ENCODE results near the gene CACNA1B. TPM values are rescaled to one million over a fixed set of nuclear protein-coding genes. Genes with fewer than 3 reads are reported as not detected.
"Not testable (repeated sequence)": the region's sequence is repeated elsewhere in the genome, so short reads cannot be mapped to it uniquely, and the experiment has no call there.

The CACNA1B gene
- total and polyA plus RNA-seq, 2 donors (not counting 1 experiment from before 2014, with no cell fraction given): 0.01 to 0.17 TPM

GRCh38 chr9:138132946-138133705 is 255.5 kb downstream of the CACNA1B start:
- not testable (repeated sequence) for H3K9me3 ChIP-seq (ENCODE audit: control insufficient read depth, insufficient read depth, low read depth, low read length); H3K4me3 ChIP-seq (replicated peaks in 1 of 4; ENCODE audit: control extremely low read depth in 1 of 4, insufficient read depth in 1 of 4, low read depth in 3 of 4, low read length in 4 of 4); H3K27ac ChIP-seq (ENCODE audit: insufficient read depth, low read length); H2AFZ ChIP-seq (ENCODE audit: low read length); H3K4me1 ChIP-seq (ENCODE audit: control insufficient read depth, extremely low read depth, insufficient read depth, low read length); H3K79me2 ChIP-seq (ENCODE audit: control insufficient read depth, insufficient read depth, low read length); H3K36me3 ChIP-seq (ENCODE audit: control insufficient read depth, insufficient read depth, low read length); H3K27me3 ChIP-seq (ENCODE audit: control insufficient read depth, insufficient read depth, low read length); DNase-seq (ENCODE audit: low read depth in 2 of 2); H3K4me2 ChIP-seq (ENCODE audit: extremely low read depth, insufficient read depth, low read length); H4K20me1 ChIP-seq (ENCODE audit: control insufficient read depth, extremely low read depth, insufficient read depth, low read length); H3K9ac ChIP-seq (ENCODE audit: insufficient read depth, low read length)

DNA sequence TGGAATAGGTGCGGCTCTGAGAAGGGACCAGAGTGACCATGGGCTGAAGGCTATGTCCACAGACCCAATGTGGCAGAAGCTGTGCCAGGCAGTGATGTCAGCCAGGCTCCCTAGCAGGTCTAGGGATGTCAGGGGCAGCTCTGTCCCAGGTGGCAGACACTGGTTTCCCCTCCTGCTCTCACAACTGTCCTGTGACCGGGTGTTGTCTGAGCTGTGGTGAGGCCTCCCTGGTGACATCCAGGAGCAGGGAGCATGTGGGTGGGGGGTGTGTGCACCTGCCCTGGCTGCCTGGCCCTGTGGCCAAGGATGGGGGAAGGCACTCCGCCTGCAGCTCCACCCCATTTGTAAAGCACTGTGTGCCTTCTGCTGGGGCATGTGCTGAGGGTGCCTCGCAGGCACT is 257.0 kb downstream of the CACNA1B start:
- H3K9ac ChIP-seq (ENCODE audit: insufficient read depth, low read length); H3K9me3 ChIP-seq (ENCODE audit: control insufficient read depth, insufficient read depth, low read depth, low read length); H3K4me2 ChIP-seq (ENCODE audit: extremely low read depth, insufficient read depth, low read length); H4K20me1 ChIP-seq (ENCODE audit: control insufficient read depth, extremely low read depth, insufficient read depth, low read length); H3K36me3 ChIP-seq (ENCODE audit: control insufficient read depth, insufficient read depth, low read length); H3K27ac ChIP-seq (ENCODE audit: insufficient read depth, low read length); H3K27me3 ChIP-seq (ENCODE audit: control insufficient read depth, insufficient read depth, low read length); H3K4me3 ChIP-seq (replicated peaks in 1 of 4; ENCODE audit: control extremely low read depth in 1 of 4, insufficient read depth in 1 of 4, low read depth in 3 of 4, low read length in 4 of 4); H3K4me1 ChIP-seq (ENCODE audit: control insufficient read depth, extremely low read depth, insufficient read depth, low read length); H2AFZ ChIP-seq (ENCODE audit: low read length); DNase-seq (ENCODE audit: low read depth in 2 of 2); H3K79me2 ChIP-seq (ENCODE audit: control insufficient read depth, insufficient read depth, low read length): not testable (repeated sequence)

DNA sequence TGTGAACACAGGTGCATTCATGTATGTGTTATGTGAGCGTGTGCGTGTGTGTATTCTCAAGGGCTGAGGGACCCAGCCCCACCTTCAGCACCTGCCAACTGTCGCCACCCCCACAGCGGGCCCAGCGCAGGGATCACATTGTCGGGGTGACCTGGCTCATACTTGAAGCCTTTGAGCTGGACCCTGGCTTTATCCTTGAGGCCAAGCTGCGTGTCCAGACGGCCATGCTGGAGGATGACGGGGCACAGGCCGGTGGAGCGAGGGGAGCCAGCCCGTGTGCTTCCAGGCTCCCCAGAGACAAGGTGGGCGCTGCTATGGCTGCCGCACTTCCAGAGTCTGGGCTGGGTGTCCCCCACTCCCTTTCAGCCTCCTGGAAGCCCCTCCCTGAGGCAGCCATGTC is 261.5 kb downstream of the CACNA1B start:
- not testable (repeated sequence) for H3K4me2 ChIP-seq (ENCODE audit: extremely low read depth, insufficient read depth, low read length); H2AFZ ChIP-seq (ENCODE audit: low read length); DNase-seq (ENCODE audit: low read depth in 2 of 2); H3K4me1 ChIP-seq (ENCODE audit: control insufficient read depth, extremely low read depth, insufficient read depth, low read length); H3K27ac ChIP-seq (ENCODE audit: insufficient read depth, low read length); H3K9ac ChIP-seq (ENCODE audit: insufficient read depth, low read length); H3K36me3 ChIP-seq (ENCODE audit: control insufficient read depth, insufficient read depth, low read length); H3K9me3 ChIP-seq (ENCODE audit: control insufficient read depth, insufficient read depth, low read depth, low read length); H3K27me3 ChIP-seq (ENCODE audit: control insufficient read depth, insufficient read depth, low read length); H3K4me3 ChIP-seq (replicated peaks in 1 of 4; ENCODE audit: control extremely low read depth in 1 of 4, insufficient read depth in 1 of 4, low read depth in 3 of 4, low read length in 4 of 4); H4K20me1 ChIP-seq (ENCODE audit: control insufficient read depth, extremely low read depth, insufficient read depth, low read length); H3K79me2 ChIP-seq (ENCODE audit: control insufficient read depth, insufficient read depth, low read length)

DNA sequence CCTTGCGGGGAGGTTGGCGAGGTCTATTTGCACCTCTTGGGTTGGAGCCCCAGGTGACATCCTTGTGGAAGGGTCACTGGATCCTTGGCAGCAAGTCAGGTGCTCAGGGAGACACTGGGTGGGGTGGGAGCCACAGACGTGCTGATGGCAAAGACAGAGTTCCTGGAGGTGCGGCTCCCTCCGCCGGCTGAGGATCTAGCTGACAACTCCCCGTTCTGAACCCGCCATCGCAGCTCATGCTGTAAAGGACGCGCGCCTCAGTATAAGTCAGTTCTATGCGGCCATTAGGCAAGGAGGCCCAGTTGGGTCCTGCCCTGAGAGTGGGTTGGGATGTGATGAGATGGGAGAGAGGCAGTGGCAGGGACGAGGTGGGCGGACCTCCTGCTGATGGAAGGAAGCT is 263.4 kb downstream of the CACNA1B start:
- not testable (repeated sequence) for H4K20me1 ChIP-seq (ENCODE audit: control insufficient read depth, extremely low read depth, insufficient read depth, low read length); H3K36me3 ChIP-seq (ENCODE audit: control insufficient read depth, insufficient read depth, low read length); H3K4me1 ChIP-seq (ENCODE audit: control insufficient read depth, extremely low read depth, insufficient read depth, low read length); H3K79me2 ChIP-seq (ENCODE audit: control insufficient read depth, insufficient read depth, low read length); H3K27ac ChIP-seq (ENCODE audit: insufficient read depth, low read length); H3K9me3 ChIP-seq (ENCODE audit: control insufficient read depth, insufficient read depth, low read depth, low read length); H3K4me2 ChIP-seq (ENCODE audit: extremely low read depth, insufficient read depth, low read length); DNase-seq (ENCODE audit: low read depth in 2 of 2); H3K4me3 ChIP-seq (replicated peaks in 1 of 4; ENCODE audit: control extremely low read depth in 1 of 4, insufficient read depth in 1 of 4, low read depth in 3 of 4, low read length in 4 of 4); H2AFZ ChIP-seq (ENCODE audit: low read length); H3K27me3 ChIP-seq (ENCODE audit: control insufficient read depth, insufficient read depth, low read length); H3K9ac ChIP-seq (ENCODE audit: insufficient read depth, low read length)

DNA sequence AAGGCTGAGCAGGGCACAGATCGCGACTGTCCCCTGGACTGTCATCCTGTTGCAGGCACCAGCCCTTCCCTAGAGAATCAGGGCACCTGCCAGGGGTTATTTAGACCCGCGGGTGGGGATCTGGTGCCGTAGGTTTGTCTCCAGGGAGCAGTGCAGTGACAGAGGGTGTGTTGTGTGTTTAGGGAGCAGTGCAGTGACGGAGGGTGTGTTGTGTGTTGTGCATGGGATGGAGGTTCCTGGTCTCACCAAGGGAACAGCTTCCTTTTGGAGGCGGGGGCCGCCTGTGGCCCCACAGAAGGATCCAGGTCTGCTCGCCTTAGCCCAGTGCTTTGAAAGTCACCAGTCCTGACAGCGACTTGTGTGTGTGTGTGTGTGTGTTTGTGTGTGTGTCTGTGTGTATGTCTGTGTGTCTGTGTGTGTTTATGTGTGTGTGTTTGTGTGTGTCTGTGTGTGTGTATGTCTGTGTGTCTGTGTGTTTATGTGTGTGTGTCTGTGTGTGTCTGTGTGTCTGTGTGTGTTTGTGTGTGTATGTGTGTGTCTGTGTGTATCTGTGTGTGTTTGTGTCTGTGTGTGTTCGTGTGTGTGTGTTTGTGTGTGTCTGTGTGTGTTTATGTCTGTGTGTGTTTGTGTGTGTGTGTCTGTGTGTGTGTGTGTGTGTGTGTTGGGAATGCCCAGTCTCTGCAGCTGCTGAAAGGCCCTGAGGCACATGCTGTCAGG is 265.1 kb downstream of the CACNA1B start:
- not testable (repeated sequence) for H3K4me1 ChIP-seq (ENCODE audit: control insufficient read depth, extremely low read depth, insufficient read depth, low read length); H3K27me3 ChIP-seq (ENCODE audit: control insufficient read depth, insufficient read depth, low read length); DNase-seq (ENCODE audit: low read depth in 2 of 2); H3K9ac ChIP-seq (ENCODE audit: insufficient read depth, low read length); H3K4me2 ChIP-seq (ENCODE audit: extremely low read depth, insufficient read depth, low read length); H3K9me3 ChIP-seq (ENCODE audit: control insufficient read depth, insufficient read depth, low read depth, low read length); H3K36me3 ChIP-seq (ENCODE audit: control insufficient read depth, insufficient read depth, low read length); H3K27ac ChIP-seq (ENCODE audit: insufficient read depth, low read length); H2AFZ ChIP-seq (ENCODE audit: low read length); H4K20me1 ChIP-seq (ENCODE audit: control insufficient read depth, extremely low read depth, insufficient read depth, low read length); H3K79me2 ChIP-seq (ENCODE audit: control insufficient read depth, insufficient read depth, low read length); H3K4me3 ChIP-seq (replicated peaks in 1 of 4; ENCODE audit: control extremely low read depth in 1 of 4, insufficient read depth in 1 of 4, low read depth in 3 of 4, low read length in 4 of 4)

- not testable (repeated sequence) for H3K27me3 ChIP-seq (ENCODE audit: control insufficient read depth, insufficient read depth, low read length); H3K36me3 ChIP-seq (ENCODE audit: control insufficient read depth, insufficient read depth, low read length); H3K9ac ChIP-seq (ENCODE audit: insufficient read depth, low read length); H3K9me3 ChIP-seq (ENCODE audit: control insufficient read depth, insufficient read depth, low read depth, low read length); H3K27ac ChIP-seq (ENCODE audit: insufficient read depth, low read length); H4K20me1 ChIP-seq (ENCODE audit: control insufficient read depth, extremely low read depth, insufficient read depth, low read length); H3K4me1 ChIP-seq (ENCODE audit: control insufficient read depth, extremely low read depth, insufficient read depth, low read length); DNase-seq (ENCODE audit: low read depth in 2 of 2); H2AFZ ChIP-seq (ENCODE audit: low read length); H3K4me3 ChIP-seq (replicated peaks in 1 of 4; ENCODE audit: control extremely low read depth in 1 of 4, insufficient read depth in 1 of 4, low read depth in 3 of 4, low read length in 4 of 4); H3K4me2 ChIP-seq (ENCODE audit: extremely low read depth, insufficient read depth, low read length); H3K79me2 ChIP-seq (ENCODE audit: control insufficient read depth, insufficient read depth, low read length)
Observed at GRCh38 chr9:138143491-138143890, 265.9 kb downstream of the CACNA1B start.

Measured in fibroblast of lung (primary cell).